Heart left ventricle (tissue), 16 donors: ENCODE results near the gene MLIP. TPM values are rescaled to one million over a fixed set of nuclear protein-coding genes. Genes with fewer than 3 reads are reported as not detected.

ENCODE experiments used
- ATAC-seq, 4 donors: fragments of 200-7000 bp; cut with Tn5 transposase; one replicate each; pipeline ENCODE4 v1.9.1; 2020 to 2022; ENCODE audit warnings: moderate library complexity in 4 of 4, mild to moderate bottlenecking in 3 of 4, moderate number of reproducible peaks in 1 of 4
- DNase-seq, 5 donors: peaks; one replicate each; pipeline ENCODE4 v3.0.0-alpha.2; 2020
- H3K27ac ChIP-seq, 12 donors: fragments of 200-600 bp; sonication (generic) in 4 of 12; one replicate each; pipeline versions ENCODE4 v1.5.0 to v1.8.0; 2016 to 2022; ENCODE audit warnings: mild to moderate bottlenecking in 2 of 12
- H3K27me3 ChIP-seq, 9 donors: fragments of 200-600 bp; sonication (generic) in 2 of 9; one replicate each; pipeline versions ENCODE4 v1.5.1 to v1.8.0; 2016 to 2022; ENCODE audit warnings: mild to moderate bottlenecking in 3 of 9
- H3K36me3 ChIP-seq, 9 donors: fragments of 200-600 bp; sonication (generic) in 2 of 9; one replicate each; pipeline versions ENCODE4 v1.5.0 to v1.8.0; 2018 to 2022; ENCODE audit warnings: mild to moderate bottlenecking in 2 of 9
- H3K4me1 ChIP-seq, 12 donors: fragments of 200-600 bp; sonication (generic) in 4 of 12; one replicate each; pipeline versions ENCODE4 v1.5.0 to v1.8.0; 2016 to 2022; ENCODE audit warnings: mild to moderate bottlenecking in 3 of 12
- H3K4me3 ChIP-seq, 12 donors: fragments of 200-600 bp; sonication (generic) in 4 of 12; one replicate each; pipeline versions ENCODE4 v1.5.0 to v1.8.0; 2017 to 2022; ENCODE audit warnings: mild to moderate bottlenecking in 9 of 12, moderate library complexity in 4 of 12
- H3K9me3 ChIP-seq, 12 donors: fragments of 200-600 bp; sonication (generic) in 4 of 12; one replicate each; pipeline versions ENCODE4 v1.5.0 to v1.8.0; 2016 to 2022; ENCODE audit warnings: mild to moderate bottlenecking in 1 of 12
- POLR2A ChIP-seq, 2 donors: fragments of 450-650 bp; IDR thresholded peaks; one replicate each; pipeline ENCODE4 v1.6.1; 2017; ENCODE audit warnings: antibody characterized with exemption in 2 of 2, mild to moderate bottlenecking in 2 of 2, moderate library complexity in 2 of 2
- WGBS, 4 donors: extraction: QIAGEN DNeasy Blood & Tissue Kit in 2 of 4; methylation state at CpG; one replicate each; pipeline versions ENCODE4 v1.1.5 to v1.1.7; 2013 to 2018; 5-methylcytosine and 5-hydroxymethylcytosine counted together
- intact Hi-C, 10 donors: fragments of 100-400 bp; cut with DNase I; formaldehyde crosslinking; loops; one replicate each; pipeline versions ENCODE4 v1.11.1 to v1.14.2; 2022
- polyA plus RNA-seq, 2 donors: library from polyadenylated mRNA; stranded (reverse); fragments of 200-250 nt; gene quantifications; one replicate each; pipeline ENCODE4 v1.2.3, GENCODE V29; 2013
- total RNA-seq, 9 donors: library from RNA; depleted of rRNA in 2 of 9; stranded (reverse); fragments of >200 nt in 2 of 9; fragmentation: NEBNext Ultra II Directional in 3 of 9; extraction: Animal tissue kit (Norgen Biotek cat#: 25700) in 3 of 9; gene quantifications; one replicate each; pipeline versions ENCODE4 v1.1.0 to v1.2.4, GENCODE V29; 2016 to 2023
- TF ChIP-seq, protein P1 (sequence below), 12 donors: fragments of 200-600 bp; sonication (generic) in 4 of 12; IDR thresholded peaks; one replicate each; pipeline versions ENCODE4 v1.5.0 to v1.8.0; 2018 to 2022; ENCODE audit warnings: antibody characterized with exemption in 12 of 12, mild to moderate bottlenecking in 5 of 12
- donor health status: ischemic (EF 13 %, LVEDD 7.1; RV severe dilation, severe dysfunction).
- donor health status: healthy with polysubstance abuse.
- donor health status: DM: no; HTN: yes; CAD: no.
- donor health status: DM: no; HTN: no; CAD: no.
- donor health status: ischemic (EF 25% LVEDD 6.9; RV normal size, moderate dysfunction).
- donor health status: ischemic (EF 25% LVEDD 5.7; RV mildly dilated, moderate dysfunction).
- donor health status: healthy.
- donor health status: DM: yes; HTN: yes; CAD: no.
- donor health status: ischemic (EF 35%, LVEDD 5.7; RV mildly dilated, moderate dysfunction).
- donor health status: nonischemic (EF 11% LVEDD 7.7; RV severe dilation, severe dysfunction).
- donor health status: DM: yes; HTN: yes; CAD: no.
- donor health status: PGD.
- donor health status: ischemic (EF 29% LVEDD 5.4; RV normal size, mild dysfunction).
- donor health status: nonischemic (EF 23%, LVEDD 6.1; RV moderate dilation, normal function).

The MLIP gene
- total and polyA plus RNA-seq, 11 donors, result 130 to 522 (median 360) TPM

GRCh38 chr6:54103497-54103896 lies 7.7 kb upstream of the MLIP start:
- Histone ChIP-seq H3K9me3 (no peaks in the 10 kb centered on the region), H3K36me3 (no peaks in the 10 kb centered on the region), H3K4me3 (no peak overlapping the region), H3K4me1 (peaks cover 0 to 71% (median 21%) of the 10 kb centered on the region in 12 donors), H3K27ac (no peak overlapping the region), H3K27me3 (no peaks in the 10 kb centered on the region)
- peak in 1 of 4 donors; percentile 28 for ATAC-seq
- 53 to 67% (median 59%) methylated on average over 3 of the region's 3 CpGs for WGBS, 4 donors
- no peak for TF ChIP-seq POLR2A (IDR thresholded peaks at IDR 0.05)
- TF ChIP-seq, protein P1, sequence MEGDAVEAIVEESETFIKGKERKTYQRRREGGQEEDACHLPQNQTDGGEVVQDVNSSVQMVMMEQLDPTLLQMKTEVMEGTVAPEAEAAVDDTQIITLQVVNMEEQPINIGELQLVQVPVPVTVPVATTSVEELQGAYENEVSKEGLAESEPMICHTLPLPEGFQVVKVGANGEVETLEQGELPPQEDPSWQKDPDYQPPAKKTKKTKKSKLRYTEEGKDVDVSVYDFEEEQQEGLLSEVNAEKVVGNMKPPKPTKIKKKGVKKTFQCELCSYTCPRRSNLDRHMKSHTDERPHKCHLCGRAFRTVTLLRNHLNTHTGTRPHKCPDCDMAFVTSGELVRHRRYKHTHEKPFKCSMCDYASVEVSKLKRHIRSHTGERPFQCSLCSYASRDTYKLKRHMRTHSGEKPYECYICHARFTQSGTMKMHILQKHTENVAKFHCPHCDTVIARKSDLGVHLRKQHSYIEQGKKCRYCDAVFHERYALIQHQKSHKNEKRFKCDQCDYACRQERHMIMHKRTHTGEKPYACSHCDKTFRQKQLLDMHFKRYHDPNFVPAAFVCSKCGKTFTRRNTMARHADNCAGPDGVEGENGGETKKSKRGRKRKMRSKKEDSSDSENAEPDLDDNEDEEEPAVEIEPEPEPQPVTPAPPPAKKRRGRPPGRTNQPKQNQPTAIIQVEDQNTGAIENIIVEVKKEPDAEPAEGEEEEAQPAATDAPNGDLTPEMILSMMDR (IDR thresholded peaks at IDR 0.05), result no peak
- intact Hi-C loops, result no loop called here
- DNase-seq, result no peak

DNA sequence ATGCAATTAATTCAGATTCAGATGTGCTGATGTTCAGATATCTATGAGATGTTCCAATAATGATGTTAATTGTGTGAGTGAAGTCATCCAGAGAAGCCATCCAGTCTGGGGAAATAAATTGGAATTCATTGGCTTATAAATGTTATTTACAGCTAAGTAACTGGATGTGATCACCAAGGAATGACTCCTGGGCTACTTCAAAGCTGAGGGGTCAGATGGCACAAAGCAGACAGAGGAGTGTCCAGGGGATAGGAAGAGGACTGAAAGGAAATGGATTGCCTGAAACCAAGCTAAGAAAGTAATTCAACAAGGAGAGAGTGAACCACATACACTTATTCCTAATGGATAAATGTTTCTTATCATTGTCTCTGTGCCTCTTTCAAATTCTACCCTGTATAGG lies 4.5 kb upstream of the MLIP start:
- no peaks in the 10 kb centered on the region for H3K9me3 ChIP-seq
- TF ChIP-seq, protein P1 (IDR thresholded peaks at IDR 0.05), result no peak
- TF ChIP-seq POLR2A (IDR thresholded peaks at IDR 0.05), result no peak
- no peak overlapping the region for H3K4me3 ChIP-seq
- peaks cover 3 to 71% (median 30%) of the 10 kb centered on the region in 12 donors for H3K4me1 ChIP-seq
- peak overlapping the region in 3 of 12 donors; percentile 4 to 43 (median 8) for H3K27ac ChIP-seq
- H3K36me3 ChIP-seq, result no peaks in the 10 kb centered on the region
- ATAC-seq (no peak), DNase-seq (no peak)
- intact Hi-C loops, result no loop called here
- H3K27me3 ChIP-seq, result no peaks in the 10 kb centered on the region

GRCh38 chr6:54107470-54108090 lies 3.7 kb upstream of the MLIP start:
- H3K27ac ChIP-seq, result peak overlapping the region in 7 of 12 donors; percentile 4 to 52 (median 34)
- ATAC-seq (peak; percentile 44 to 74 (median 58)), DNase-seq (peak in 1 of 5 donors; percentile 29)
- no peaks in the 10 kb centered on the region for H3K36me3 ChIP-seq
- TF ChIP-seq, protein P1 (IDR thresholded peaks at IDR 0.05), result no peak
- no peak overlapping the region for H3K4me3 ChIP-seq
- H3K4me1 ChIP-seq, result peaks cover 3 to 71% (median 31%) of the 10 kb centered on the region in 12 donors
- H3K27me3 ChIP-seq, result no peaks in the 10 kb centered on the region
- no peaks in the 10 kb centered on the region for H3K9me3 ChIP-seq
- 30 to 48% (median 40%) methylated on average over 8 of the region's 8 CpGs for WGBS, 4 donors
- intact Hi-C loops, result no loop called here

- peaks cover 3 to 66% (median 29%) of the 10 kb centered on the region in 12 donors for H3K4me1 ChIP-seq
- H3K36me3 ChIP-seq, result no peaks in the 10 kb centered on the region
- H3K27me3 ChIP-seq, result no peaks in the 10 kb centered on the region
- no peak for DNase-seq
- ATAC-seq, result no peak
- no peak overlapping the region for H3K4me3 ChIP-seq
- TF ChIP-seq, protein P1 (IDR thresholded peaks at IDR 0.05), result no peak
- TF ChIP-seq POLR2A (IDR thresholded peaks at IDR 0.05), result no peak
- H3K9me3 ChIP-seq, result no peaks in the 10 kb centered on the region
- peak overlapping the region in 1 of 12 donors; percentile 43 for H3K27ac ChIP-seq
- intact Hi-C loops, result no loop called here
Measured at GRCh38 chr6:54108271-54108670, 3.0 kb upstream of the MLIP start.
